Stimulated activated effector memory CD8-positive, alpha-beta T cell treated with anti-CD3 and anti-CD28 coated beads, Interleukin-12 subunit alpha, Interleukin-12 subunit beta, amount 100 ng/mL, for 72 hours (primary cell): ENCODE data around the gene LRRC25.
"Not testable (repeated sequence)": the region's sequence is repeated elsewhere in the genome, so short reads cannot be mapped to it uniquely, and the experiment has no call there.

ENCODE experiments used
- ATAC-seq: fragments of 150-1000 bp; cut with Tn5 transposase; 2 replicates; pipeline ENCODE4 v1.10.0; 2021
- DNase-seq, 2 donors: peaks; one replicate each; pipeline ENCODE4 v3.0.0; 2021 to 2022; ENCODE audit warnings: low spot score in 2 of 2
- H3K27ac Mint-ChIP-seq: one replicate; pipeline ENCODE4 v1.8.0; 2022; ENCODE audit warnings: mild to moderate bottlenecking, mixed read lengths
- H3K36me3 Mint-ChIP-seq: one replicate; pipeline ENCODE4 v1.8.0; 2022; ENCODE audit warnings: mild to moderate bottlenecking, mixed read lengths
- H3K4me1 Mint-ChIP-seq: one replicate; pipeline ENCODE4 v1.8.0; 2022; ENCODE audit warnings: mixed read lengths
- H3K4me3 Mint-ChIP-seq: one replicate; pipeline ENCODE4 v1.8.0; 2022; ENCODE audit warnings: mild to moderate bottlenecking, mixed read lengths
- H3K9me3 Mint-ChIP-seq: one replicate; pipeline ENCODE4 v1.8.0; 2022; ENCODE audit warnings: mixed read lengths

Gene LRRC25

DNA sequence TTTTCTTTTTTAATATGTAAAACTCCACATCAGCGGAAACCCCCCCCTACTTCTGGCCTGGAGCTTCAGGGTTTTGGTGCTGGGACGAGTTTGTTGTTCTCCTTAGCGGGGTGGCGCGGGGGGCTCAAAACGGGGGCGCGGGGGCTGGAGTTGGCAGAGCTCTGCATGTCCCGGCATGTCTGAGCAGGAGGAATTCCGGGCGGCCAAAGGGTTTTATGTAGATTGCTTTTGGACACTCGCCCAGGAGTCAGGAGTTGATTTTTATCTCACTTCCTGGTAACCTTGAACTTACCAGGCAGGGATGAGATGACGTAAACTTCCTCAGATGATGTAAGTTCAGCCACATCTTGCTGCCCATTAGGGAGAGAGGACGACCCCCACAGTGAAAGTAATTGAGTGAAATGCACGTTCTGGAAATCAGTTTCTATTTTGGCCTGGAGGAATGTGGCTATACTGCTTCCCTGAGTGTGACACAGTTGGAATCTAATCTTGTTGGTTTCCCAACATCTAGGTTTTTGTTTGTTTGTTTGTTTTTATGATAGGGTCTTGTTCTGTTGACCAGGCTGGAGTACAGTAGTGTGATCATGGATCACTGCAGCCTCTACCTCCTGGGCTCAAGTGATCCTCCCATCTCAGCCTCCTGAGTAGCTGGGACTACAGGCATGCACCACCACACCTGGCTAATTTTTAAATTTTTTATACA is 32.4 kb downstream of the LRRC25 start:
- no peak overlapping the region for H3K4me3 Mint-ChIP-seq
- peaks cover 54% of the 10 kb centered on the region for H3K36me3 Mint-ChIP-seq
- ATAC-seq (no peak), DNase-seq (no peak)
- no peak overlapping the region for H3K27ac Mint-ChIP-seq
- no peaks in the 10 kb centered on the region for H3K4me1 Mint-ChIP-seq
- H3K9me3 Mint-ChIP-seq = no peaks in the 10 kb centered on the region

DNA sequence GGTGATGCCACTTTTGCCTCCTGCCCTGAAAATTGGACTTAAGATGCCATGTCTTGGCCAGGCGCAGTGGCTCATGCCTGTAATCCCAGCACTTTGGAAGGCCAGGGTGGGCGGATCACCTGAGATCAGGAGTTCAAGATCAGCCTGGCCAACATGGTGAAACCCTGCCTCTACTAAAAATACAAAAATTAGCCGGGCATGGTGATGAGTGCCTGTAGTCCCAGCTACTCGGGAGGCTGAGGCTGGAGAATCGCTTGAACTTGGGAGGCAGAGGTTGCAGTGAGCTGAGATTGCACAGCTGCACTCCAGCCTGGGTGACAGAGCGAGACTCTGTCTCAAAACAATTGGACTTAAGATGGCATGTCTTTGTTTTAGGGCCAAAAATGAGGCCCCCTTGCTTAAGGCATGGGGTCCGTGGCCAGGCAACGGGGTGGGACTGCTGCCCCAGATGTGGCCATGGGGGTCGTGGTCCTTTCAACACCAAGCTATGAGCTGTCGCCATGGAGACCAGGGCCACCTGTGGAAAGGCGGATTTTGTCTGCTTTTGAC is 33.1 kb downstream of the LRRC25 start:
- not testable (repeated sequence) for ATAC-seq, H3K27ac Mint-ChIP-seq, H3K4me3 Mint-ChIP-seq, H3K4me1 Mint-ChIP-seq, DNase-seq, H3K9me3 Mint-ChIP-seq
- peaks cover 60% of the 10 kb centered on the region for H3K36me3 Mint-ChIP-seq

DNA sequence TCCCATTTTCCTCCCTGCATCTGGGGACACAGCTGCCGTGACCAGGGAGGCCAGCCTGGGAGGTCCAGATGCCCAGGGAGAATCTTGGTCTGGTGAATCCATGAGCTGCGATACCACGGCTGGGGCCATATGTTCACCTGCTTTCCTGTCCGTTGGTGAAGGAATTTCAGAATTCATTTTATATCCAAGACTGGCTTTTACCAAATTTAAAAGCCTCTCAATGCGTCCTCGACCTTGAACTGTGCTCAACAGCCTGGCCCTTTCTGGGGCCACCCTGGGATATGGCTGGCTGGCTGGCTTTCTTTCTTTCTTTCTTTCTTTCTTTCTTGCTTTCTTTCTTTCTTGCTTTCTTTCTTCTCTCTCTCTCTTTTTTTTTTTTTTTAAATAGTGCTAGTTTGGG is 33.6 kb downstream of the LRRC25 start:
- H3K27ac Mint-ChIP-seq = no peak overlapping the region
- H3K36me3 Mint-ChIP-seq = peaks cover 66% of the 10 kb centered on the region
- no peaks in the 10 kb centered on the region for H3K9me3 Mint-ChIP-seq

DNA sequence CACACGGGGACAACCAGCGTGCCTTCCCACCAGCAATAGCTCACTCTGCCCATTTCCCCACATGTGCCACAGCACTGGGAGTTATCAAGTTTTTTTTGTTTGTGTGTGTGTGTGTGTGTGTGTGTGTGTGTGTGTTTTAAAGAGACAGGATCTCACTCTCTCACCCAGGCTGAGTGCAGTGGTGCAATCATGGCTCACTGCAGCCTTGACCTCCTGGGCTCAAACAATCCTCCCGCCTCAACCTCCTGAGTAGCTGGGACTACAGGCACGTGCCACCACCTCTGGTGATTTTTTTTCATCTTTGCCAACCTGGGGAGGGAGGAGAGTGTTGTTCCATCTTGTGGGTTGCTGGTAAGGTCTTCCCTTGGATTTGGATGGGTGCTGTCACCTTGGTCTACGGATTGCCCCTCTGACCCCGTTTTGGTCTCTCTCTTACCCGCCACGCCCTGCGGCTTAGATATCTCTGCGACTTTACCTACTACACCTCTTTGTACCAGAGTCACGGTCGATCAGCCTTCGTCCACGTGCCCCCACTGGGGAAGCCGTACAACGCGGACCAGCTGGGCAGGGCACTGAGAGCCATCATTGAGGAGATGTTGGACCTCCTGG is 34.4 kb downstream of the LRRC25 start:
- Mint-ChIP-seq H3K4me1 (no peaks in the 10 kb centered on the region), H3K4me3 (no peak overlapping the region), H3K27ac (no peak overlapping the region), H3K36me3 (peaks cover 73% of the 10 kb centered on the region), H3K9me3 (no peaks in the 10 kb centered on the region)
- ATAC-seq = no peak
- DNase-seq = no peak

More for the DNA sequence above, 33.6 kb downstream of the LRRC25 start:
- no peak overlapping the region for H3K4me3 Mint-ChIP-seq
- DNase-seq (no peak), ATAC-seq (no peak)
- H3K4me1 Mint-ChIP-seq = no peaks in the 10 kb centered on the region

DNA sequence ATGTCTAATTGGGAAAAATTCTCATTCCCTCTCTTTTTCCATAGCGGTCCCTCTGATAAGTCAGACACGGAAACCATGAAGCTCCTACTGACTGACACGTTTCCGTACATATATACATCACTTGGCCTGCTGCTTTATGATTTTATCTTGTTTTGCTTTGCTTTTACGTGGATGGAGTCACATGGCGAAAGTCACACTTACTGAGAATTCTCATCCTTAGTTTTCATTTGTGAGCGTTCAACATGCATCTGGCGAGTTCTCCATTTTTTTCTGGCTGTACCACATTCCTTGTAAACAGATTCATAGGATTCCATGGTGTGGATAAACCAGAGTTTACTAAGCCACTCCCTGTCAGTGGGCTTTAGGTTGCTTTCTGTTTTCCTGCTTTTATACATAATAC is 35.8 kb downstream of the LRRC25 start:
- H3K27ac Mint-ChIP-seq = no peak overlapping the region
- no peak for ATAC-seq

DNA sequence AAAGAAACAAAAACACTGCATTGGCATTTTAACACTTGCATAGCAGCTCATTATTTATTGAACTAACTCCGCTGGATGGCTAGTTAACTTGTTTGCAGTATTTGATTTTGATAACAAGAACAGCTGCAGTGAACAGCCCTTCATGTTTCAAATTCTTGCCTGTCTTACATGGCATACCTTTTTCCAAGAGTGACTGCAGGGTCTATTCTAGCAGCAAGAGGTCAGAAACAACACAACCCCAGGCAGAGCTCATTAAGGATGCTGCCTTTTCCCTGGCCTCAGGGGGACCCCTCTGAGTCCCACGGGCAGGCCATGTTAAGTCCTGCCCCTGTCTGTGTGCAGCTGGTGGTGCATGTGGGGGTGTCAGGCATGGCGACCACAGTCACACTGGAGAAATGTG is 40.4 kb downstream of the LRRC25 start:
- no peak overlapping the region for H3K4me3 Mint-ChIP-seq
- no peak for ATAC-seq
- peaks cover 7% of the 10 kb centered on the region for H3K4me1 Mint-ChIP-seq
- peaks cover 69% of the 10 kb centered on the region for H3K36me3 Mint-ChIP-seq
- DNase-seq = no peak
- H3K9me3 Mint-ChIP-seq = no peaks in the 10 kb centered on the region
- no peak overlapping the region for H3K27ac Mint-ChIP-seq

More for the DNA sequence above, 35.8 kb downstream of the LRRC25 start:
- DNase-seq = no peak
- Mint-ChIP-seq H3K4me1 (no peaks in the 10 kb centered on the region), H3K36me3 (peaks cover 77% of the 10 kb centered on the region), H3K4me3 (no peak overlapping the region), H3K9me3 (no peaks in the 10 kb centered on the region)

DNA sequence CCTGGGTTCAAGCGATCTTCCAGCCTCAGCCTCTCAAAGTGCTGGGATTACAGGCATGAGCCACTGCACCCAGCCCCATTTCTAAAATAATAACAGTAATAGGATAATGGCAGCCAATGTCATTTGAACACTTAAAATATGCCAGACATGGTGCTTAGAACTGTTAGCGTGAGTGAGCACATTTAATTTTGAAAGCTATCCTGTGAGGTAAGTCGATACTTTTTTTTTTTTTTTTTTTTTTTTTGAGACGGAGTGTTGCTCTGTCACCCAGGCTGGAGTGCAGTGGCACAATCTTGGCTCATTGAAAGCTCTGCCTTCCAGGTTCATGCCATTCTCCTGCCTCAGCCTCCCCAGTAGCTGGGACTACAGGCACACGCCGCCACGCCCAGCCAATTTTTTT is 42.7 kb downstream of the LRRC25 start:
- not testable (repeated sequence) for H3K4me3 Mint-ChIP-seq, DNase-seq, H3K27ac Mint-ChIP-seq, H3K4me1 Mint-ChIP-seq, H3K9me3 Mint-ChIP-seq, ATAC-seq
- peaks cover 53% of the 10 kb centered on the region for H3K36me3 Mint-ChIP-seq

DNA sequence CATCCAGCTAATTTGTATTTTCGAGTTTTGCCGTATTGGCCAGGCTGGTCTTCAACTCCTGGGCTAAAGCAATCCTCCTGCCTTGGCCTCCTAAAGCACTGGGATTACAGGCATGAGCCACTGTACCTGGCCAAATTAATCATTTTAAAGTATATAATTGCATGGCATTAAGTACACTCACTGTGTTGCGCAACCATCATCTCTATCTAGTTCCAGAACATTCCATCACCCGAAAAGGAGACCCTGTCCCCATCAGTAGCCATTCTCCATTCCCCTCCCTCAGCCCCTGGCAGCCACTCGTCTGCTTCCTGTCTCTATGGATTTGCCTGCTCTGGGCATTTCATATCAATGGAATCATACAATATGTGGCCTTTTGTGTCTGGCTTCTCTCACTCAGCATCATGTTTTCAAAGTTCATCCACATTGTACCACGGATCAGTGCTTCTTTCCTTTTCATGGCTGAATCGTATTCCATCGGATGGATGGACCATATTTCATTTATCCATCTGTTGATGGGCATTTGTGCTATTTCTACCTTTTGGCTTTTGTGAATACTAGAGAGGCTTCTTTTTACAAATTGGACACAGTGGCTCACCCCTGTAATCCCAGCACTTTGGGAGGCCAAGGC is 43.9 kb downstream of the LRRC25 start:
- ATAC-seq = no peak
- H3K4me1 Mint-ChIP-seq = peaks cover 7% of the 10 kb centered on the region
- H3K27ac Mint-ChIP-seq = no peak overlapping the region

DNA sequence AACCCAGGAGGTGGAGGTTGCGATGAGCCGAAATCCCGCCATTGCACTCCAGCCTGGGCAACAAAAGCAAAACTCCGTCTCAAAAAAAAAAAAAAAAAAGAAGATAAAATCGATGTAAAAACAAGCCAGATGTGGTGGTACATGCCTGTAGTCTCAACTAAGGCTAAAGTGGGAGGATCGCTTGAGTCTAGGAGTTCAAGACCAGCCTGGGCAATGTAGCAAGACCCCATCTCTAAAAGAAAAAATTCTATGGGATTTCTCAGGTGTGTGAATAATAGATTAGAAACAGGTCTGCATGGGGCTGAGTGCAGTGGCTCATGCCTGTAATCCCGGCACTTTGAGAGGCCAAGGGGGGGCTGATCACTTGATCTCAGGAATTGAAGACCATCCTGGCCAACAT is 45.9 kb downstream of the LRRC25 start:
- Mint-ChIP-seq H3K4me3 (no peak overlapping the region), H3K27ac (no peak overlapping the region), H3K36me3 (peaks cover 44% of the 10 kb centered on the region), H3K9me3 (no peaks in the 10 kb centered on the region), H3K4me1 (peaks cover 23% of the 10 kb centered on the region)
- no peak for DNase-seq
- ATAC-seq = no peak

More for the DNA sequence above, 43.9 kb downstream of the LRRC25 start:
- no peak for DNase-seq
- Mint-ChIP-seq H3K9me3 (no peaks in the 10 kb centered on the region), H3K36me3 (peaks cover 46% of the 10 kb centered on the region), H3K4me3 (no peak overlapping the region)

DNA sequence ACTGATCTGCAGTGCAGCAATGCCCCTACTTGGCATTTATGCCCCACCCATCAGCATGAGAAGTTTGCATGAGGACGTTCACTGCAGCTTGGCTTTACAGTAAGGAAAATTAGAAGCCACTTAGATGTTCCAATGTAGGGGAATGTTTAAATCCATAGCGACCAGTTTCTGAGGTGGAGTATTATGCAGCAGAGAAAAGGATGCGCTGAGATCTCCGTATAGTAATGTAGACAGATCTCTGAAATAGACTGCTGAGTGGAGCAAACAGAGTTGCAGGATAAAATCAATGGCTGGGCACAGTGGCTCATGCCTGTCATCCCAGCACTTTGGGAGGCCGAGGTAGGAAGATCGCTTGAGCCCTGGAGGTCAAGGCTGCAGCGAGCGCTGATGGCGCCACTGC is 46.9 kb downstream of the LRRC25 start:
- H3K9me3 Mint-ChIP-seq = no peaks in the 10 kb centered on the region
- peaks cover 45% of the 10 kb centered on the region for H3K36me3 Mint-ChIP-seq
- DNase-seq (no peak), ATAC-seq (no peak)
- H3K4me3 Mint-ChIP-seq = no peak overlapping the region
- no peak overlapping the region for H3K27ac Mint-ChIP-seq
- peaks cover 31% of the 10 kb centered on the region for H3K4me1 Mint-ChIP-seq

DNA sequence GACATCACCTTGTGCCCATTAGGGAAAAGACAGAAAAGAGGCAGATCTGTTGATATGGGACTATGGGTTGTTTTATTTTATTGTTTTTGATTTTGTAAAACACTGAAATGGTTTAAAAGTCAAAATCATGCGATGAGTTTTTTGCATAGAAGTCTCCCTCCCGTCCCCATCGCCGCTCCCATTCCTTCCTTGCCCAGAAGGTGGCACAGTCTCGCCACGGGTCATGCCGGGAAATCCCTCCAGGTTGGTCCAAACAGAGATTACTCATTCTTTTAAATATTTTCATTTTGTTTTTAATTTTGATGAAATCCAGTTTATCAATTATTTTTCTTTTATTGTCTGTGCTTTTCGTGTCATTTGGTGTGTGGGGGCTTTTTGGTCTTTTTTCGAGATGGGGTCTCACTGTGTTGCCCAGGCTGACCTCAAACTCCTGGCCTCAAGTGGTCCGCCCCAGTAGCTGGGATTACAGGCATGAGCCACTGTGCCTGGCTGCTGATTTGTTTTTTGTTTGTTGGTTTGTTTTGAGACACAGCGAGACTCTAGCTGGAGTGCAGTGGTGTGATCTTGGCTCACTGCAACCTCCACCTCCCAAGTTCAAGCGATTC is 47.8 kb downstream of the LRRC25 start:
- no peaks in the 10 kb centered on the region for H3K9me3 Mint-ChIP-seq
- no peak for DNase-seq
- no peak for ATAC-seq
- no peak overlapping the region for H3K27ac Mint-ChIP-seq
- H3K36me3 Mint-ChIP-seq = peaks cover 45% of the 10 kb centered on the region
- peaks cover 31% of the 10 kb centered on the region for H3K4me1 Mint-ChIP-seq
- no peak overlapping the region for H3K4me3 Mint-ChIP-seq

DNA sequence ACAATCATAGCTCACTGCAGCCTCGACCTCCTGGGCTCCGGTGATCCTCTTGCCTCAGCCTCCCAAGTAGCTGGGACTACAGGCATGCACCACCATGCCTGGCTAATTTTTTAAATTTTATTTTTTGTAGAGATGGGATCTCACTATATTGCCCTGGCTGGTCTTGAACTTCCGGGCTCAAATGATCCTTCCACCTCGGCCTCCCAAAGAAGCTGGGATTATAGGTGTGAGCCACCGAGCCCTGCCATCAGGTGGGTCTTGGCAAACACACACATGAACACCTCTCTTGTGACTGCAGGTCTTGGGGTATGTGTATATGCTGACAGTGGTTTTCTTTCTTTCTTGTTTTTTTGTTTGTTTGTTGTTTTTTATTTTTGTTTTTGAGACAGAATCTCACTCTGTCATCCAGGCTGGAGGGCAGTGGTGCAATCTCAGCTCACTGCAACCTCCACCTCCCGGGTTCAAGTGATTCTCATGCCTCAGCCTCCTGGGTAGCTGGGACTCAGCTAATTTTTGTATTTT is 48.5 kb downstream of the LRRC25 start:
- H3K27ac Mint-ChIP-seq, ATAC-seq, H3K9me3 Mint-ChIP-seq, DNase-seq, H3K4me3 Mint-ChIP-seq: not testable (repeated sequence)
- peaks cover 52% of the 10 kb centered on the region for H3K36me3 Mint-ChIP-seq
- H3K4me1 Mint-ChIP-seq = peaks cover 31% of the 10 kb centered on the region

DNA sequence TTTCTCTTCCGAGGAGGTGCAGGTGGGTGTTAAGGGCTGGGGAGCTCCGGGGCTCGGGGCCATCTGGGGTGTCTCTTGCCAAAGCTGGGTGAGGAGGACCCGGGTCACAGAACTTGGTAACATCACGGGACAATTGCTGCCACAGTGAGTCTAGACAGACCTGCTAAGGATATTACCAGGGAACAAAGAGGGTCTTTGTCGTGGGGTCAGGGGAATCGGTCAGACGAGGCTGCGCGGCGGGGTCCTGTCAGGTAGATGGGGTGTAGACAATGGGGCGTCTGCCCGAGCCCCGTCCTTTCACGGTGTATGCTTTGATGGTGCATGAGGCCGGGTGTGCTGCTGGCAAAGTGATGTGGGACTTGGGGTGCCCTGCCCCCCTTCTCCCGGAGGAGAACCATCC is 49.3 kb downstream of the LRRC25 start:
- Mint-ChIP-seq H3K36me3 (peaks cover 59% of the 10 kb centered on the region), H3K9me3 (no peaks in the 10 kb centered on the region), H3K4me1 (peaks cover 25% of the 10 kb centered on the region), H3K27ac (peak overlapping the region; percentile 43), H3K4me3 (no peak overlapping the region)
- ATAC-seq (no peak), DNase-seq (no peak)

DNA sequence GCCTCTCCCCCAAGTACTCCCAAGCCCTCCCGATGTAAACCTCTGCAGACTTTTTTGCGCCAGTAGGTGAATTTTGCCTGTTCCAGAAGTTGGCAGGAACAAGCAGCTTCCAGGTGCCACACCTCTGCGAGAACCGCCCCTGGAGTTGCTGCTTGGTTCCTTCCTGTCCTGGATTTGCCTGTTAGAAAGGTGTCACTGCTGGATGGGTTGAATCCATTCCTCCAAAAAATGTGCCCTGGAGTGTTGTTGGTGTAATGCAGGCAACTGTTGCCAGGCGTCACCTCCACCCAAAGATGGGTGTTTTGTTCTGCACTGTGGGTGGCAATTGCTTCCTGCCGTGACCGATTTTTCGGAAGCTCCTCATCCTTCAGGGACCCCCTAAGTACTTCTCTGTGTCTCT is 51.3 kb downstream of the LRRC25 start:
- Mint-ChIP-seq H3K4me3 (no peak overlapping the region), H3K36me3 (peaks cover 73% of the 10 kb centered on the region), H3K27ac (no peak overlapping the region), H3K9me3 (no peaks in the 10 kb centered on the region), H3K4me1 (peaks cover 32% of the 10 kb centered on the region)
- ATAC-seq (no peak), DNase-seq (no peak)

DNA sequence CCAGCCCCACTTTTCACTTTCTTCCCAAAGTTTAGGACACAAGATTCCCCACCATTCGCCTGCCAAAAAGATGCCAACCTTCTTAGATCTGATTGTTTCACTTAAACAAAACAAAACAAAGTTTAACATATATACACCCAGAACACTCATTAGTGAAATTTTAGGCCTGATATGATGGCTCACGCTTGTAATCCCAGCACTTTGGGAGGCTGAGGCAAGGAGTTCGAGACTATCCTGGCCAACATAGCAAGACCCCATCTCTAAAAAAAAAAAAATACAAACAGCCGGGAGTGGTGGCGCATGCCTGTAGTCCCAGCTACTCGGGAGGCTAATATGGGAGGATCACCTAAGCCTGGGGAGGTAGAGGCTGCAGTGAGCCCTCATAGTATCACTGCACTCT is 52.1 kb downstream of the LRRC25 start:
- H3K4me1 Mint-ChIP-seq = peaks cover 33% of the 10 kb centered on the region
- H3K9me3 Mint-ChIP-seq = no peaks in the 10 kb centered on the region
- H3K4me3 Mint-ChIP-seq = no peak overlapping the region
- H3K27ac Mint-ChIP-seq = no peak overlapping the region
- H3K36me3 Mint-ChIP-seq = peaks cover 73% of the 10 kb centered on the region
- ATAC-seq = no peak
- no peak for DNase-seq
